ENCODE measurements around the gene ERCC6.

The ERCC6 gene

GRCh38 chr10:49543604-49544003, 4.7 kb upstream of the ERCC6 start:
- DNase-seq: no peak

- no peak for DNase-seq
Observed at GRCh38 chr10:49542353-49542752, 3.4 kb upstream of the ERCC6 start.

- DNase-seq: no peak
Observed at GRCh38 chr10:49541762-49542161, 2.8 kb upstream of the ERCC6 start.

GRCh38 chr10:49540056-49540797, 1.3 kb upstream of the ERCC6 start:
- DNase-seq: no peak

GRCh38 chr10:49539320-49539885, 482 bp upstream of the ERCC6 start:
- DNase-seq: peak; percentile 63

- DNase-seq: no peak
Observed at GRCh38 chr10:49534670-49535381, 4.1 kb downstream of the ERCC6 start.

- DNase-seq: no peak
Observed at GRCh38 chr10:49532461-49532860, 6.5 kb downstream of the ERCC6 start.

- DNase-seq: no peak
Observed at GRCh38 chr10:49528977-49529506, 9.9 kb downstream of the ERCC6 start.

- DNase-seq: no peak
Observed at GRCh38 chr10:49527850-49528249, 11.1 kb downstream of the ERCC6 start.

- peak; percentile 19 for DNase-seq
Observed at GRCh38 chr10:49527061-49527460, 11.9 kb downstream of the ERCC6 start.

- peak; percentile 14 for DNase-seq
Observed at GRCh38 chr10:49526619-49527018, 12.3 kb downstream of the ERCC6 start.

- no peak for DNase-seq
Observed at GRCh38 chr10:49524496-49524895, 14.4 kb downstream of the ERCC6 start.

GRCh38 chr10:49523301-49523700, 15.6 kb downstream of the ERCC6 start:
- DNase-seq: no peak

- DNase-seq: no peak
Observed at GRCh38 chr10:49521062-49521461, 17.9 kb downstream of the ERCC6 start.

GRCh38 chr10:49520122-49520775, 18.7 kb downstream of the ERCC6 start:
- DNase-seq: no peak

- DNase-seq: no peak
Observed at GRCh38 chr10:49519717-49520116, 19.2 kb downstream of the ERCC6 start.

- DNase-seq: peak; percentile 57
Observed at GRCh38 chr10:49518982-49519578, 19.8 kb downstream of the ERCC6 start.

GRCh38 chr10:49518566-49518965, 20.4 kb downstream of the ERCC6 start:
- DNase-seq: no peak

- no peak for DNase-seq
Observed at GRCh38 chr10:49516216-49516970, 22.5 kb downstream of the ERCC6 start.

GRCh38 chr10:49512121-49512809, 26.7 kb downstream of the ERCC6 start:
- DNase-seq: peak; percentile 23

GRCh38 chr10:49509771-49510303, 29.1 kb downstream of the ERCC6 start:
- no peak for DNase-seq
